ENCODE results near the gene LRMDA.

Gene LRMDA

GRCh38 chr10:75469006-75469616 lies 37.7 kb downstream of the LRMDA start (continued):
- TF ChIP-seq YY2 (tag by site-specific recombination; IDR thresholded peaks at IDR 0.05), result 0 out of 2 replicates have a peak, but pooled peaks have one; percentile 8
- TF ChIP-seq ZNF292 (tag by site-specific recombination; IDR thresholded peaks at IDR 0.05; ENCODE audit: borderline replicate concordance, low read depth), result no peak

GRCh38 chr10:75470901-75471300 lies 39.5 kb downstream of the LRMDA start:
- Histone ChIP-seq H3K27ac (ENCODE audit: extremely low read depth, low read depth, low read length) (no peak overlapping the region), H3K36me3 (ENCODE audit: control insufficient read depth in 2 of 2, insufficient read depth in 1 of 2, low read length in 2 of 2) (no peaks in the 10 kb centered on the region), H3K4me3 (ENCODE audit: low read depth, low read length) (no peak overlapping the region), H3K4me1 (ENCODE audit: control insufficient read depth, insufficient read depth, low read length) (no peaks in the 10 kb centered on the region), H3K9me3 (ENCODE audit: control insufficient read depth, insufficient read depth, low read depth, low read length) (no peaks in the 10 kb centered on the region)
- CTCF ChIA-PET, result interaction anchor here (0.7 kb wide), 1 partner anchor 14 kb away, joined by 3 read pairs; no protein-coding TSS in a partner anchor
- no peak for TF ChIP-seq ZNF621 (tag by site-specific recombination; IDR thresholded peaks at IDR 0.05)
- TF ChIP-seq ZSCAN16 (tag by site-specific recombination; IDR thresholded peaks at IDR 0.05), result no peak
- TF ChIP-seq KLF8 (tag by site-specific recombination; IDR thresholded peaks at IDR 0.05), result no peak
- no peak for TF ChIP-seq ZNF488 (tag by site-specific recombination; IDR thresholded peaks at IDR 0.05)
- TF ChIP-seq ZNF112 (tag by site-specific recombination; IDR thresholded peaks at IDR 0.05), result no peak
- TF ChIP-seq ZNF776 (tag by site-specific recombination; IDR thresholded peaks at IDR 0.05; ENCODE audit: borderline replicate concordance), result no peak
- TF ChIP-seq ZNF391 (tag by site-specific recombination; IDR thresholded peaks at IDR 0.05; ENCODE audit: borderline replicate concordance, low read depth), result no peak
- TF ChIP-seq TSHZ1 (tag by site-specific recombination; IDR thresholded peaks at IDR 0.05; ENCODE audit: borderline replicate concordance), result no peak
- no peak for TF ChIP-seq ZNF513 (tag by site-specific recombination; IDR thresholded peaks at IDR 0.05)
- no peak for TF ChIP-seq KLF9 (tag by site-specific recombination; IDR thresholded peaks at IDR 0.05; ENCODE audit: low read depth)
- no peak for TF ChIP-seq ZNF837 (tag by site-specific recombination; IDR thresholded peaks at IDR 0.05)
- no peak for TF ChIP-seq REPIN1 (tag by site-specific recombination; IDR thresholded peaks at IDR 0.05; ENCODE audit: low read depth)
- no peak for TF ChIP-seq ZNF133 (tag by site-specific recombination; IDR thresholded peaks at IDR 0.05)
- TF ChIP-seq ZNF529 (tag by site-specific recombination; IDR thresholded peaks at IDR 0.05; ENCODE audit: insufficient replicate concordance), result no peak
- no peak for TF ChIP-seq GFI1B (tag by site-specific recombination; IDR thresholded peaks at IDR 0.05)
- POLR2A ChIA-PET, result interaction anchor here (0.6 kb wide), 1 partner anchor 642 kb away, joined by 3 read pairs; no protein-coding TSS in a partner anchor

GRCh38 chr10:75472685-75473084 lies 41.3 kb downstream of the LRMDA start:
- POLR2A ChIA-PET, result no interaction called here
- Histone ChIP-seq H3K36me3 (ENCODE audit: control insufficient read depth in 2 of 2, insufficient read depth in 1 of 2, low read length in 2 of 2) (no peaks in the 10 kb centered on the region), H3K27ac (ENCODE audit: extremely low read depth, low read depth, low read length) (no peak overlapping the region), H3K4me1 (ENCODE audit: control insufficient read depth, insufficient read depth, low read length) (no peaks in the 10 kb centered on the region), H3K4me3 (ENCODE audit: low read depth, low read length) (no peak overlapping the region), H3K9me3 (ENCODE audit: control insufficient read depth, insufficient read depth, low read depth, low read length) (no peaks in the 10 kb centered on the region)
- no peak for TF ChIP-seq ZNF10 (tag by site-specific recombination; IDR thresholded peaks at IDR 0.05)
- TF ChIP-seq ZNF280D (tag by site-specific recombination; IDR thresholded peaks at IDR 0.05), result no peak
- TF ChIP-seq ZBTB20 (tag by site-specific recombination; IDR thresholded peaks at IDR 0.05), result no peak
- no peak for TF ChIP-seq ZNF174 (tag by site-specific recombination; IDR thresholded peaks at IDR 0.05)
- TF ChIP-seq ZNF280C (tag by site-specific recombination; IDR thresholded peaks at IDR 0.05), result no peak
- CTCF ChIA-PET, result interaction anchor here (0.6 kb wide), 1 partner anchor 21 kb away, joined by 3 read pairs; no protein-coding TSS in a partner anchor
